Pulmonary artery endothelial cell (primary cell): ENCODE results near the gene OR4K13. TPM values are rescaled to one million over a fixed set of nuclear protein-coding genes. Genes with fewer than 3 reads are reported as not detected.

ENCODE experiments used
- DNase-seq: peaks from one replicate; pipeline ENCODE4 v3.0.0-alpha.2; 2011; ENCODE audit warnings: low read depth, low spot score
- total RNA-seq: library from RNA; depleted of rRNA; stranded (reverse); fragments of >200 nt; gene quantifications from 2 replicates; pipeline ENCODE4 v1.2.3, GENCODE V29; 2014

The OR4K13 gene
- not detected in 2 replicates for total RNA-seq

GRCh38 chr14:20035938-20036337 lies at the start of gene OR4K13:
TSS of gene OR4K13 (minus strand) at chr14:20036038. CDS start at chr14:20034758, 1,280 bp downstream.
- no peak for DNase-seq

DNA sequence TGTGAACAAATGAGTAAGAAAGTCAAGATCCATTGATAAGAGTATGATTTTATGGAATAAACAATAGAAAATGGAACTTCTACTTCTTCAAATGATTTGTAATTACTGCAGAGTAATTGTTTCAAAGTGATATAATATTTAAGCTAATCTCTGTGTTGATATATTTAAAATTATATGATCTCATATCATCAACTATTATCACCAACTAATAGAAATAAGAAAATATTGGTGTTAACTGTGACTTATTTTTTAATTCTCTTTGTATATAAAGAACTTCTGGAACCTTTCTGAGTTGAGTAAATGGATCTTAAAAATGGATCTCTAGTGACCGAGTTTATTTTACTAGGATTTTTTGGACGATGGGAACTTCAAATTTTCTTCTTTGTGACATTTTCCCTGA lies 23.9 kb upstream of the OR4K13 start, which contains the start of gene OR4L1:
Gene OR4L1, plus strand, starts transcription at position 301 of the 400 bp plus-strand sequence. Its CDS starts 0 bp downstream, at position 301.
- DNase-seq, result no peak

DNA sequence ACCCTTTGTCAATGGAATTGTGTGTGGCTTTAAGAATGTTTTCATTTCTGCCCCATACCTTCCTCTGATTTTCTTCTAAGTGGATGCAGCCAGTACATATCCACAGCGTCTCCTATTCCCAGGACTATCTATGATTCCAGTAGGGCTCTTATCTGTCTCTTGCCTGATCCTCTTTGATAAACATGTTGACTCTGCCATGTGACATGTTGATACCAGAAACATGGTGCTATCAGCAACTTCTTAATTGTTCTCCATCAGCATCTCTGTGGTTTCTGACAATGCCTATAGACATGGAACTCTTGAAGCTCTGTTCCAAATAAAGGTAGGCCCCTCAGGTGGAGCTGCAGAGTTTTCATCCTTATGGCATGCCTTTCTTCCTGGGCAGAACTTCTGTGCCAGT lies 12.4 kb upstream of the OR4K13 start:
- no peak for DNase-seq

DNA sequence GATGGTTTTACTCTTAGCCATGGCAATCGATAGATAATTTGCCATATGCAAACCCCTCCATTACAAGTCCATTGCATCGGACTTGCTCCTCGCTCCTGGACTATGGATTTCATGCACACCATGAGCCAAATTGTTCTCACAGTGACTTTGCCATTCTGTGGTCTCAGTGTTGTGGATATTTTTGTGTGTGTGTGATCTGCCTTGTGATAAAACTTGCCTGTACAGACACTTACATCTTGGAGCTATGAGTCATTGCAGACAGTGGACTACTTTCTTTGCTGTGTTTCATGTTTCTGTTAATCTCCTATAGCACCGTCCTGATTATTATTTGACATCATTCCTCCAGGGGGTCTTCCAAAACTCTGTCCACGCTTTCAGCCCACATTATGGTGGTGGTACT lies 8.4 kb upstream of the OR4K13 start:
- DNase-seq, result no peak

- DNase-seq, result no peak
These were observed 389 bp downstream of the OR4K13 start for GRCh38 chr14:20035449-20035848.

- DNase-seq, result no peak
These were observed 4.8 kb downstream of the OR4K13 start for GRCh38 chr14:20031058-20031457.

DNA sequence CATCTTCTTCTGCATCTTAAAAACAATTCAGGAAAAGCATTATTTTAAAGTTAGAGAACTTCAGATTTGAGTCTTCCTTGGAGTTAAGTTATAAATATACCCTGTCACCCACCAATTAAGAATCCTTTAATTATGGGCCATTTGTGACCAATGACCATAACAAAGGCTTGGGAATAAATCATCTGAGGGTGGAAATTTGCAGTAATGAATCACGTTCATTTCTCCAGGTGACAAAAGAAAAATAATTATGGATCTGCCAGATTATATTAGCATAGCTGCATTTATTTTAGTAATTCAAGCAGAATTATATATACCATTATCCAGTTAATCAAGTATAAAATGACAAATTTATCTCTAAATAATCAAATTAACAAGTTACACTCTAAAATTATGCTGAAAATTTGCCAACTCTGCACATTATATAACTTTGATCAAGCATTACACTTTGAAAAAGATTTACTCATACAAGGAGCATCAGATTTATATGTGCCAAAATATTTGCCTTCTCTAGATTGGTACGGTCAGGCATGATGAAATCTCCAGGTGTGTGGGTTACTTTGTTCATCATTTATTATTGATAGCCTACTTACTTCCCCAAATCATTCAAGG lies 16.5 kb downstream of the OR4K13 start, which contains the start of gene OR4K14:
Gene OR4K14, minus strand, starts transcription at position 51 of the 609 bp plus-strand sequence. CDS start 4,114 bp downstream, outside the sequence.
- no peak for DNase-seq

GRCh38 chr14:20008156-20008555 lies 27.7 kb downstream of the OR4K13 start:
- DNase-seq, result no peak

- DNase-seq, result no peak
These were observed 33.5 kb downstream of the OR4K13 start for GRCh38 chr14:20002319-20002718.

DNA sequence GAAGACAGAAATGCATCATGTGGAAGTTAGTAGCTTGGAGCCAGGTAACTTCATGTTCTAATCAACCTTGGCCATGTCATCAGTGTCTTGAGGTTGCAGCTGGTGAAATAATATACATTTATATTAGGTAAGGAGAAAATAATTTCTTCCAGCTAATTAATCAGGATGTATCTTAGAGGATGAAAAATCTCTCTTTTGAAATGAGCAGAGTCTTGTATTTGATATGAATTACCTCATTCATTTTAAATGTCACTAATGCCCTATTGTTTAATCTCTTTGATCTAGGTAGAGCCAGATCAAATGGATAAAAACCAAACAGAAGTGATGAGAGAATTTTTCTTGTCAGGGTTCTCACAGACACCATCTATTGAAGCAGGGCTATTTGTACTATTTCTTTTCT lies 34.0 kb downstream of the OR4K13 start, which contains the start of gene OR4Q2:
Gene OR4Q2, plus strand, starts transcription at position 301 of the 400 bp plus-strand sequence.
- no peak for DNase-seq

GRCh38 chr14:19993438-19993837 lies 42.4 kb downstream of the OR4K13 start:
- DNase-seq, result no peak

Other genes with a start within 250 kb of the OR4K13 start
- not detected in 2 replicates for gene OR4N2, start 232.3 kb downstream of the OR4K13 start, total RNA-seq
- not detected in 2 replicates for gene OR4K2, start 160.9 kb downstream of the OR4K13 start, total RNA-seq
- gene OR4K5, start 115.4 kb downstream of the OR4K13 start, total RNA-seq, result not detected in 2 replicates
- not detected in 2 replicates for gene OR4K1, start 105.1 kb downstream of the OR4K13 start, total RNA-seq
- gene OR4K15, start 60.4 kb downstream of the OR4K13 start, total RNA-seq, result not detected in 2 replicates
- gene OR4Q2, start 33.9 kb downstream of the OR4K13 start, total RNA-seq, result not detected in 2 replicates
- gene OR4K14, start 16.7 kb downstream of the OR4K13 start, total RNA-seq, result not detected in 2 replicates
- not detected in 2 replicates for gene OR4L1, start 24.0 kb upstream of the OR4K13 start, total RNA-seq
- gene OR4K17, start 74.7 kb upstream of the OR4K13 start, total RNA-seq, result not detected in 2 replicates
- gene OR4N5, start 102.8 kb upstream of the OR4K13 start, total RNA-seq, result not detected in 2 replicates
- not detected in 2 replicates for gene OR11G2, start 154.9 kb upstream of the OR4K13 start, total RNA-seq
- not detected in 2 replicates for gene OR11H6, start 187.7 kb upstream of the OR4K13 start, total RNA-seq
- gene OR11H7, start 192.9 kb upstream of the OR4K13 start, total RNA-seq, result not detected in 2 replicates
- not detected in 2 replicates for gene OR11H4, start 203.2 kb upstream of the OR4K13 start, total RNA-seq